Measurements from ENCODE around the gene MICU1.

The MICU1 gene

GRCh38 chr10:72511459-72511858 lies 114.4 kb downstream of the MICU1 start:
- Histone ChIP-seq H3K9me2 (replicated peaks; ENCODE audit: control insufficient read depth, low read length) (no peaks in the 10 kb centered on the region), H3K27ac (ENCODE audit: low read depth, low read length) (no peak overlapping the region), H3F3A (ENCODE audit: control insufficient read depth, insufficient read depth) (no peaks in the 10 kb centered on the region), H3K79me2 (ENCODE audit: control insufficient read depth, low read length) (no peaks in the 10 kb centered on the region), H3K4me2 (ENCODE audit: low read length) (no peak overlapping the region), H4K20me1 (ENCODE audit: control insufficient read depth, insufficient read depth, low read depth, low read length) (no peaks in the 10 kb centered on the region), H3K4me3 (ENCODE audit: low read length) (no peak overlapping the region), H3K27me3 (ENCODE audit: control insufficient read depth, low read length) (no peaks in the 10 kb centered on the region), H3K4me1 (ENCODE audit: control insufficient read depth, low read length) (peaks cover 12% of the 10 kb centered on the region), H3K9me3 (ENCODE audit: control insufficient read depth, insufficient read depth, low read length) (no peaks in the 10 kb centered on the region), H3K36me3 (ENCODE audit: control insufficient read depth, low read length) (no peaks in the 10 kb centered on the region)
- no peak for TF ChIP-seq EZH2phosphoT487 (IDR thresholded peaks at IDR 0.05; ENCODE audit: borderline replicate concordance, low read length)
- no peak for TF ChIP-seq CTCF (IDR thresholded peaks at IDR 0.05; ENCODE audit: low read depth, low read length, poor library complexity, severe bottlenecking)

- H3K9me2 ChIP-seq (replicated peaks; ENCODE audit: control insufficient read depth, low read length), result no peaks in the 10 kb centered on the region
- H4K20me1 ChIP-seq (ENCODE audit: control insufficient read depth, insufficient read depth, low read depth, low read length), result no peaks in the 10 kb centered on the region
- TF ChIP-seq EZH2phosphoT487 (IDR thresholded peaks at IDR 0.05; ENCODE audit: borderline replicate concordance, low read length), result no peak
- TF ChIP-seq CTCF (IDR thresholded peaks at IDR 0.05; ENCODE audit: low read depth, low read length, poor library complexity, severe bottlenecking), result no peak
- H3K4me3 ChIP-seq (ENCODE audit: low read length), result no peak overlapping the region
- H3K27ac ChIP-seq (ENCODE audit: low read depth, low read length), result no peak overlapping the region
- no peaks in the 10 kb centered on the region for H3K27me3 ChIP-seq (ENCODE audit: control insufficient read depth, low read length)
- no peaks in the 10 kb centered on the region for H3K9me3 ChIP-seq (ENCODE audit: control insufficient read depth, insufficient read depth, low read length)
- H3F3A ChIP-seq (ENCODE audit: control insufficient read depth, insufficient read depth), result no peaks in the 10 kb centered on the region
- no peaks in the 10 kb centered on the region for H3K36me3 ChIP-seq (ENCODE audit: control insufficient read depth, low read length)
- H3K4me2 ChIP-seq (ENCODE audit: low read length), result peak overlapping the region; percentile 23; the same call in 1 of the 2 replicates
- H3K4me1 ChIP-seq (ENCODE audit: control insufficient read depth, low read length), result peaks cover 12% of the 10 kb centered on the region
- no peaks in the 10 kb centered on the region for H3K79me2 ChIP-seq (ENCODE audit: control insufficient read depth, low read length)
Observed at GRCh38 chr10:72509941-72510340, 115.9 kb downstream of the MICU1 start.

GRCh38 chr10:72509206-72509799 lies 116.6 kb downstream of the MICU1 start:
- no peak for TF ChIP-seq CTCF (IDR thresholded peaks at IDR 0.05; ENCODE audit: low read depth, low read length, poor library complexity, severe bottlenecking)
- no peak for TF ChIP-seq EZH2phosphoT487 (IDR thresholded peaks at IDR 0.05; ENCODE audit: borderline replicate concordance, low read length)
- H3K27me3 ChIP-seq (ENCODE audit: control insufficient read depth, low read length), result no peaks in the 10 kb centered on the region
- H3K27ac ChIP-seq (ENCODE audit: low read depth, low read length), result no peak overlapping the region
- H3K4me1 ChIP-seq (ENCODE audit: control insufficient read depth, low read length), result peaks cover 12% of the 10 kb centered on the region
- no peak overlapping the region for H3K4me3 ChIP-seq (ENCODE audit: low read length)
- H3K9me2 ChIP-seq (replicated peaks; ENCODE audit: control insufficient read depth, low read length), result no peaks in the 10 kb centered on the region
- H4K20me1 ChIP-seq (ENCODE audit: control insufficient read depth, insufficient read depth, low read depth, low read length), result no peaks in the 10 kb centered on the region
- H3K79me2 ChIP-seq (ENCODE audit: control insufficient read depth, low read length), result no peaks in the 10 kb centered on the region
- H3K36me3 ChIP-seq (ENCODE audit: control insufficient read depth, low read length), result no peaks in the 10 kb centered on the region
- 0 out of 2 replicates have a peak overlapping the region, but pooled peaks have one; percentile 23 for H3K4me2 ChIP-seq (ENCODE audit: low read length)
- no peaks in the 10 kb centered on the region for H3K9me3 ChIP-seq (ENCODE audit: control insufficient read depth, insufficient read depth, low read length)
- H3F3A ChIP-seq (ENCODE audit: control insufficient read depth, insufficient read depth), result no peaks in the 10 kb centered on the region
